HG03432 (cell line): ENCODE measurements around the gene KRT2.

ENCODE experiments used
- ATAC-seq: cut with Tn5 transposase; IDR thresholded peaks from one replicate; pipeline ENCODE4 v1.9.1; 2021; ENCODE audit warnings: mild to moderate bottlenecking, moderate library complexity; ENCODE audit not compliant: unreplicated experiment

The KRT2 gene

GRCh38 chr12:52651726-52652261 is at the start of gene KRT2:
KRT2 (minus strand) TSS chr12:52652211; CDS start chr12:52652142, 69 bp downstream.
- no peak for ATAC-seq

GRCh38 chr12:52701281-52701680 is 49.3 kb upstream of the KRT2 start:
- ATAC-seq, result no peak

- ATAC-seq, result no peak
Measured at GRCh38 chr12:52699960-52700359, 47.9 kb upstream of the KRT2 start.

GRCh38 chr12:52699373-52699772 is 47.4 kb upstream of the KRT2 start:
- no peak for ATAC-seq

GRCh38 chr12:52698651-52699340 is 46.8 kb upstream of the KRT2 start:
- no peak for ATAC-seq

GRCh38 chr12:52697058-52697582 is 45.1 kb upstream of the KRT2 start:
- ATAC-seq, result no peak

GRCh38 chr12:52696588-52696987 is 44.6 kb upstream of the KRT2 start:
- no peak for ATAC-seq

- ATAC-seq, result no peak
Measured at GRCh38 chr12:52695039-52695438, 43.0 kb upstream of the KRT2 start.

GRCh38 chr12:52694151-52694550 is 42.1 kb upstream of the KRT2 start:
- no peak for ATAC-seq

- no peak for ATAC-seq
Measured at GRCh38 chr12:52693261-52693660, 41.2 kb upstream of the KRT2 start.

- ATAC-seq, result no peak
Measured at GRCh38 chr12:52692254-52692653, 40.2 kb upstream of the KRT2 start.

GRCh38 chr12:52691841-52692150 is 39.8 kb upstream of the KRT2 start:
- no peak for ATAC-seq

GRCh38 chr12:52691076-52691840 is 39.2 kb upstream of the KRT2 start:
- ATAC-seq, result no peak

GRCh38 chr12:52690351-52691075 is 38.5 kb upstream of the KRT2 start:
- no peak for ATAC-seq

- no peak for ATAC-seq
Measured at GRCh38 chr12:52689936-52690335, 37.9 kb upstream of the KRT2 start.

GRCh38 chr12:52689239-52689638 is 37.2 kb upstream of the KRT2 start:
- no peak for ATAC-seq

- ATAC-seq, result no peak
Measured at GRCh38 chr12:52688481-52688880, 36.5 kb upstream of the KRT2 start.

- no peak for ATAC-seq
Measured at GRCh38 chr12:52687497-52688385, 35.7 kb upstream of the KRT2 start.

- no peak for ATAC-seq
Measured at GRCh38 chr12:52686756-52687487, 34.9 kb upstream of the KRT2 start.

GRCh38 chr12:52686063-52686462 is 34.1 kb upstream of the KRT2 start:
- ATAC-seq, result no peak
